HepG2 (cell line): ENCODE results near the gene MIA2. TPM values are rescaled to one million over a fixed set of nuclear protein-coding genes. Genes with fewer than 3 reads are reported as not detected.
A peak's percentile ranks its signal among the peaks of the same experiment; 100 is the strongest.

Source experiments
- ATF2 ChIP-seq: sonication (generic); formaldehyde crosslinking; IDR thresholded peaks from 2 replicates; pipeline ENCODE4 v1.4.0; 2020; ENCODE audit warnings: missing genetic modification reagents
- ATF5 ChIP-seq: sonication (generic); formaldehyde crosslinking; IDR thresholded peaks from 2 replicates; pipeline ENCODE4 v1.4.0; 2020; ENCODE audit warnings: mild to moderate bottlenecking, low read depth, missing genetic modification reagents
- HNRNPLL ChIP-seq: fragments of 200-400 bp; formaldehyde crosslinking; IDR thresholded peaks from 2 replicates; pipeline ENCODE4 v1.6.1; 2017; ENCODE audit warnings: mild to moderate bottlenecking, low read depth, low read length; ENCODE audit not compliant: poor library complexity, severe bottlenecking
- HOMEZ ChIP-seq: IDR thresholded peaks from 2 replicates; pipeline ENCODE4 v1.6.1; 2016; ENCODE audit warnings: low read depth
- KDM5A ChIP-seq: fragments of 200-600 bp; sonication (generic); IDR thresholded peaks from 2 replicates; pipeline ENCODE4 v1.7.0; 2018; ENCODE audit warnings: antibody characterized with exemption, mild to moderate bottlenecking, low read length, borderline replicate concordance
- KLF16 ChIP-seq, 2 experiments: sonication (generic) in 1 of 2; formaldehyde crosslinking in 1 of 2; IDR thresholded peaks; 2 replicates each; pipeline versions ENCODE4 v1.6.1 to v1.8.0; 2016 to 2023; ENCODE audit warnings: missing genetic modification reagents in 2 of 2, missing compliant biosample characterization in 1 of 2
- MAFK ChIP-seq, 2 experiments: IDR thresholded peaks in 1 of 2; conservative IDR thresholded peaks in 1 of 2; 2 replicates each; pipeline ENCODE4 v1.6.1; 2011; ENCODE audit warnings: improper control_type of control experiment in 2 of 2, low read length in 2 of 2
- MBD4 ChIP-seq: IDR thresholded peaks from 2 replicates; pipeline ENCODE4 v1.6.1; 2012; ENCODE audit warnings: low read length, inconsistent platforms, borderline replicate concordance
- MIXL1 ChIP-seq: IDR thresholded peaks from 2 replicates; pipeline ENCODE4 v1.6.1; 2016
- MXD4 ChIP-seq: IDR thresholded peaks from 2 replicates; pipeline ENCODE4 v1.6.1; 2016; ENCODE audit warnings: mild to moderate bottlenecking, missing biosample characterization, missing genetic modification reagents
- NCOR1 ChIP-seq: fragments of 200-600 bp; sonication (generic); IDR thresholded peaks from 2 replicates; pipeline ENCODE4 v1.7.0; 2017; ENCODE audit warnings: antibody characterized with exemption, low read length, borderline replicate concordance
- PHF8 ChIP-seq: sonication (generic); formaldehyde crosslinking; IDR thresholded peaks from 2 replicates; pipeline ENCODE4 v1.5.0; 2020; ENCODE audit warnings: missing genetic modification reagents
- POLR2G ChIP-seq: fragments of 200-400 bp; formaldehyde crosslinking; IDR thresholded peaks from 2 replicates; pipeline ENCODE4 v1.6.1; 2018; ENCODE audit warnings: mild to moderate bottlenecking, low read depth, low read length, moderate library complexity
- RCOR2 ChIP-seq: IDR thresholded peaks from 2 replicates; pipeline ENCODE4 v1.6.1; 2016; ENCODE audit warnings: missing biosample characterization, missing genetic modification reagents
- RFXANK ChIP-seq: IDR thresholded peaks from 2 replicates; pipeline ENCODE4 v1.6.1; 2016
- RXRB ChIP-seq: IDR thresholded peaks from 2 replicates; pipeline ENCODE4 v1.6.1; 2016; ENCODE audit warnings: borderline replicate concordance, missing genetic modification reagents, missing compliant biosample characterization
- SPEN ChIP-seq: sonication (generic); formaldehyde crosslinking; IDR thresholded peaks from 2 replicates; pipeline ENCODE4 v1.5.1; 2020; ENCODE audit warnings: low read depth, mild to moderate bottlenecking, missing genetic modification reagents
- THAP11 ChIP-seq: IDR thresholded peaks from 2 replicates; pipeline ENCODE4 v1.6.1; 2016; ENCODE audit warnings: missing biosample characterization, missing genetic modification reagents
- ZFP1 ChIP-seq: IDR thresholded peaks from 2 replicates; pipeline ENCODE4 v1.6.1; 2016
- ZFP37 ChIP-seq: sonication (generic); formaldehyde crosslinking; IDR thresholded peaks from 2 replicates; pipeline ENCODE4 v1.4.0; 2020; ENCODE audit warnings: missing genetic modification reagents, borderline replicate concordance
- ZFP90 ChIP-seq: sonication (generic); formaldehyde crosslinking; IDR thresholded peaks from 2 replicates; pipeline ENCODE4 v1.8.0; 2022; ENCODE audit warnings: missing genetic modification reagents, mild to moderate bottlenecking, inconsistent platforms, borderline replicate concordance
- ZNF12 ChIP-seq: sonication (generic); formaldehyde crosslinking; IDR thresholded peaks from 2 replicates; pipeline ENCODE4 v1.5.0; 2020; ENCODE audit warnings: missing genetic modification reagents
- ZNF124 ChIP-seq: sonication (generic); formaldehyde crosslinking; IDR thresholded peaks from 2 replicates; pipeline ENCODE4 v1.4.0; 2020; ENCODE audit warnings: missing genetic modification reagents
- ZNF264 ChIP-seq: sonication (generic); formaldehyde crosslinking; IDR thresholded peaks from 2 replicates; pipeline ENCODE4 v1.4.0; 2020; ENCODE audit warnings: missing genetic modification reagents
- ZNF34 ChIP-seq: sonication (generic); formaldehyde crosslinking; IDR thresholded peaks from 2 replicates; pipeline ENCODE4 v1.4.0; 2020; ENCODE audit warnings: mild to moderate bottlenecking, missing genetic modification reagents, borderline replicate concordance
- ZNF598 ChIP-seq: sonication (generic); formaldehyde crosslinking; IDR thresholded peaks from 2 replicates; pipeline ENCODE4 v1.5.1; 2020; ENCODE audit warnings: mild to moderate bottlenecking, missing genetic modification reagents, borderline replicate concordance
- ZNF878 ChIP-seq: sonication (generic); formaldehyde crosslinking; IDR thresholded peaks from 2 replicates; pipeline ENCODE4 v1.8.1; 2023; ENCODE audit warnings: mild to moderate bottlenecking, missing genetic modification reagents, moderate library complexity
- ZSCAN30 ChIP-seq: sonication (generic); formaldehyde crosslinking; IDR thresholded peaks from 2 replicates; pipeline ENCODE4 v1.5.0; 2020; ENCODE audit warnings: mild to moderate bottlenecking, missing genetic modification reagents
- polyA plus RNA-seq, 8 experiments: library from polyadenylated mRNA; depleted of rRNA in 3 of 8; stranded (reverse) in 7 of 8; unstranded in 1 of 8; fragments of >200 nt; fragmentation: Illumina TruSeq in 4 of 8; extraction: Trizol in 4 of 8; gene quantifications; 2 replicates each; pipeline versions ENCODE4 v1.2.1 to v1.2.3, GENCODE V29; 2011 to 2016; ENCODE audit warnings: low read depth in 4 of 8, missing spikeins in 1 of 8, mixed read lengths in 1 of 8; ENCODE audit not compliant: insufficient read depth in 1 of 8
- total RNA-seq, 5 experiments: library from RNA; depleted of rRNA; stranded (reverse); fragments of >200 nt; fragmentation: Illumina TruSeq; extraction: Trizol; gene quantifications; 2 replicates each; pipeline ENCODE4 v1.2.3, GENCODE V29; 2016; ENCODE audit warnings: low read depth in 1 of 5

The MIA2 gene
- total and polyA plus RNA-seq, 2 of the 13 experiments (the other 11 are each of a cell fraction or from before 2014, with no cell fraction given), result 134 to 158 TPM

GRCh38 chr14:39233680-39234326, at the start of gene MIA2 (continued):
- TF ChIP-seq ATF2 (CRISPR knock-in tag) (0 out of 2 replicates have a peak, but pooled peaks have one; percentile 26), MAFK (conservative IDR thresholded peaks at IDR 0.05 in 1 of 2, IDR thresholded peaks at IDR 0.05 in 1 of 2; ENCODE audit: low read length in 2 of 2) (peak; percentile 94 to 97), MXD4 (CRISPR knock-in tag) (0 out of 2 replicates have a peak, but pooled peaks have one; percentile 15), ZNF598 (no peak), PHF8 (CRISPR knock-in tag) (peak; percentile 65), KLF16 (CRISPR knock-in tag; IDR thresholded peaks at IDR 0.05) (peak in 1 of 2 experiments; percentile 68; a peak in 1 of 4 replicates), RXRB (CRISPR knock-in tag) (peak; percentile 46; the same call in 1 of the 2 replicates), MIXL1 (CRISPR knock-in tag) (0 out of 2 replicates have a peak, but pooled peaks have one; percentile 80), SPEN (CRISPR knock-in tag) (no peak), ZFP90 (CRISPR knock-in tag) (no peak), HOMEZ (peak; percentile 40; the same call in 1 of the 2 replicates), ZSCAN30 (CRISPR knock-in tag) (no peak), HNRNPLL (no peak), MBD4 (peak; percentile 65; the same call in 1 of the 2 replicates), RCOR2 (peak; percentile 20; the same call in 1 of the 2 replicates), ZNF264 (0 out of 2 replicates have a peak, but pooled peaks have one; percentile 27), ZNF12 (CRISPR knock-in tag) (0 out of 2 replicates have a peak, but pooled peaks have one; percentile 6), ZNF878 (CRISPR knock-in tag) (peak; percentile 72; the same call in 1 of the 2 replicates), ZFP1 (CRISPR knock-in tag) (0 out of 2 replicates have a peak, but pooled peaks have one; percentile 21), NCOR1 (peak; percentile 49; the same call in 1 of the 2 replicates), ATF5 (no peak), ZNF34 (CRISPR knock-in tag) (0 out of 2 replicates have a peak, but pooled peaks have one; percentile 33), THAP11 (CRISPR knock-in tag) (peak; percentile 45; the same call in 1 of the 2 replicates), POLR2G (peak; percentile 44; the same call in 1 of the 2 replicates), KDM5A (peak; percentile 70), ZFP37 (CRISPR knock-in tag) (no peak), ZNF124 (CRISPR knock-in tag) (peak; percentile 85; the same call in 1 of the 2 replicates), RFXANK (CRISPR knock-in tag) (0 out of 2 replicates have a peak, but pooled peaks have one; percentile 21)
